GM11168 (cell line): ENCODE measurements around the gene PPM1H.
"Not testable (repeated sequence)": the region's sequence is repeated elsewhere in the genome, so short reads cannot be mapped to it uniquely, and the experiment has no call there.

ENCODE experiments used
- in situ Hi-C: fragments of 300-500 bp; cut with MboI; formaldehyde crosslinking; loops from one replicate; pipeline ENCODE4 v1.12.0; 2022; ENCODE audit warnings: low sequenced_read_pairs; ENCODE audit not compliant: unreplicated experiment

PPM1H gene

DNA sequence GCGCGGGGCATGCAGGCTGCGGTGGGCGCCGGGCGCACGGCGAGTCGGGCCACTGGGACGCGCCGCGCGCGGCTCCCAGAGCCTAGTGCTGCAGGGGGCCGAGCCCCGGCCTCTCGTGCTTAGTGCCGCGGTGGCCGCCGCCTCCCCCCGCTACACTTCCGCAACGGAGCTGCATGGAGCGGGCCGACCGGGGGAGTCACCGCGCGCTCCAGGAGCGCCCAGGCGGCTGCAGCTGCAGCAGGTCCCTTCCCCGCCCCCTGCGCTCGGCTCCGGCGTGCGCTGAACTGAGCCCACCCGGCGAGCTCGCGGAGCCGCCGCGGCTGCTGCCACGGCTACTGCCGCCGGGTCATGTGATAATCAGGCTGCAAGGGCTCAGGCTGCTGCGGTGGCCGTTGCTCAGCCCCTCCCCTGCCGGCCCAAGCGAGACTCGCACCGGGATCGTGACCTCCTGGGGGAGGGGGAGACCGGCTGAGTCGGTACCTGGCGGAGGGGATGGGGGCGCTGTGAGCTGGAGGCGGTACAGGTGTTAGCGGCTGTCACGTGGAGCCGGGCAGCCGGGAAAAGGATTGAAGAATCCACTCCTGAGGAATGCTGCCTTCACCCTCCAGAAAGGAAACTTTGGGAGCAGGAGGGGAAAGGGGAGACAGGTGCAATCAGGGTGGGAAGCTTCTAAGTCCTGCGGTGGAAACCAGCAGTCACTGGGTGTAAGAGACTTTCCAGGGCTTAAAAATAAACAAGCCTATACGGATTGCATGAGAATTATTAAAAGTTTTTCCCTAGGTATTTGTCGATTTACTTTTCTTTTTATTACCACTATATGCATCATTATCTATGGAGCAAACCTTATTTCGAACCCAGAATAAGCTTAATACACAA is at the start of gene PPM1H:
TSS of gene PPM1H (minus strand) at position 352 of the 876 bp plus-strand sequence. CDS start 414 bp downstream, outside the sequence.
- in situ Hi-C loops: no loop called here

GRCh38 chr12:62983594-62983993 is 48.6 kb upstream of the PPM1H start:
- in situ Hi-C loops: no loop called here

DNA sequence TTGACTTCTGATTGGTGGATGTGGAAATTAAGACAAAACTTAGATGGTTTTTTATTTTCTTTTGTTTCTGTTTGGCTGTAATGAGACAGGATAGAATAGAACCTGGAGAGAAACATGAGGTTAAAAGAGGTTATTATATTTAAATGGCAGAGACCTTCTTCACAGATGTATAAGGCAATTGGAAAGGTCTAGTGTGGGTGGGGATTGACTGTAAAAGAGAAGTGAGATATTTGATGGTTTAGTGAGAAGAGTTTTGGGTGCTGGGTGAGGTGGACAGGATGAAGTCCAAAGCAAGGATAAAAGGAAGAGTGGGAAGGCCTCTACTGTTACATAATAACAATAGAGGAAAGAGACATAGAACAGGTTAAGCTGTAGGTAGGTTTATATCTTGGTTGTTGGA is 43.8 kb upstream of the PPM1H start:
- in situ Hi-C loops: no loop called here

- in situ Hi-C loops: no loop called here
Observed at GRCh38 chr12:62977883-62978282, 42.9 kb upstream of the PPM1H start.

- in situ Hi-C loops: no loop called here
Observed at GRCh38 chr12:62977418-62977817, 42.5 kb upstream of the PPM1H start.

GRCh38 chr12:62976110-62976662 is 41.2 kb upstream of the PPM1H start:
- in situ Hi-C loops: no loop called here

GRCh38 chr12:62971769-62972525 is 37.0 kb upstream of the PPM1H start:
- in situ Hi-C loops: no loop called here

GRCh38 chr12:62969695-62970094 is 34.7 kb upstream of the PPM1H start:
- in situ Hi-C loops: no loop called here

GRCh38 chr12:62967701-62968100 is 32.8 kb upstream of the PPM1H start:
- in situ Hi-C loops: no loop called here

- in situ Hi-C loops: no loop called here
Observed at GRCh38 chr12:62966990-62967506, 32.1 kb upstream of the PPM1H start.

GRCh38 chr12:62966446-62966989 is 31.6 kb upstream of the PPM1H start:
- in situ Hi-C loops: not testable (repeated sequence)

- in situ Hi-C loops: not testable (repeated sequence)
Observed at GRCh38 chr12:62965700-62966099, 30.8 kb upstream of the PPM1H start.

DNA sequence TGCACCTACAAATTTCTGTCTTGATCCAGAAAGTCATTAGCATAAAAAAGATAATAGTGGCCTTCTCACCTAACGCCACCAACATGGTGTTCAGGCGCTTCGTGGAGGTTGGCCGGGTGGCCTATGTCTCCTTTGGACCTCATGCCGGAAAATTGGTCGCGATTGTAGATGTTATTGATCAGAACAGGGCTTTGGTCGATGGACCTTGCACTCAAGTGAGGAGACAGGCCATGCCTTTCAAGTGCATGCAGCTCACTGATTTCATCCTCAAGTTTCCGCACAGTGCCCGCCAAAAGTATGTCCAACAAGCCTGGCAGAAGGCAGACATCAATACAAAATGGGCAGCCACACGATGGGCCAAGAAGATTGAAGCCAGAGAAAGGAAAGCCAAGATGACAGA is 30.3 kb upstream of the PPM1H start:
- in situ Hi-C loops: not testable (repeated sequence)

- in situ Hi-C loops: no loop called here
Observed at GRCh38 chr12:62963486-62964041, 28.6 kb upstream of the PPM1H start.

- in situ Hi-C loops: no loop called here
Observed at GRCh38 chr12:62960324-62960723, 25.4 kb upstream of the PPM1H start.

DNA sequence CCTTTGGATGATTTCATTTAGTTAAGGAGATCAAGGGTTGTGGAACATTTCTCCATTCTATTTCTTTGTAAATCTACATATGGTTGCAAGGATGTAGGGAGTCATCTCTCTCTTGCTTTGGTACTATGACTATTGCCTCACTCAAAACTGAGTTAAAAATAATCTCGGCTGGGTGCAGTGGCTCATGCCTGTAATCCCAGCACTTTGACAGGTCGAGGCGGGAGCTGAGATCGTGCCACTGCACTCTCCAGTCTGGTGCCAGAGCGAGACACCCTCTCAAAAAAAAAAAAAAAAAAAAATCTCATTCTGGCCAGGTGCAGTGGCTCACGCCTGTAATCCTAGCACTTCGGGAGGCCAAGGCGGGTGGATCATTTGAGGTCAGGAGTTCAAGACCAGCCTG is 24.8 kb upstream of the PPM1H start:
- in situ Hi-C loops: no loop called here

- in situ Hi-C loops: no loop called here
Observed at GRCh38 chr12:62957233-62957953, 22.4 kb upstream of the PPM1H start.

DNA sequence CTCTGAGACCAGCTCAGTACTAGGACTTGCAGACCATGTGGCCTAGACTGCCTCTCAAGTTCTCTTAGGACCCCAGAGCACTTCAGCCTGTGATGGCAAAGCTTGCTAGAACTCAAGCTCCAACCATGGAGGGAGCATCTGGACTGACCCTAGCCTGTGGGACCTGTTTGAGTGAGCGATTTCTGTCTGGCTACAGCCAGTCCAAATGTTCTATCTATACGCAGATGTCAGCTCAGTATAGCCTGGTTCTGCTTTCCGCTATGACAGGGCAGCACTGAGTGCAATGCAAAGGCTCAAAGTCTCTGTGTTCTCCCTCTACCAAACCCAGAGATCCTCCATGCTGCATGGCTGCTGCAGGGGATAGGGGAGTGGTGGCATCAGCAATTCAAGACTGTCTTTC is 20.7 kb upstream of the PPM1H start:
- in situ Hi-C loops: no loop called here

DNA sequence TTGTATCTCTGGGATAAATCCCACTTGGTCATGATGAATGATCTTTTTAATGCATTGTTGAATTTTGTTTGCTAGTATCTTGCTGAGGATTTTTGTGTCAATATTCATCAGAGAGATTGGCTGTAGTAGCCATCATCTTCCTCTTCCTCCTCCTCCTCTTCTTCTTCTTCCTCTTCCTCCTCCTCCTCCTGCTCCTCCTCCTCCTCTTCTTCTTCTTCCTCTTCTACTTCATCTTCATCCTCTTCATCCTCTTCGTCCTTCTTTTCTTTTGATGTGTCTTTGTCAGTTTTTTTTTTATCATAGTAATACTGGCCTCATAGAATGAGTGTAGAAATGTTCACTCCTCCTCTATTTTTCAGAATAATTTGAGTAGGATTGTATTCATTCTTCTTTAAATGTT is 15.4 kb upstream of the PPM1H start:
- in situ Hi-C loops: no loop called here

DNA sequence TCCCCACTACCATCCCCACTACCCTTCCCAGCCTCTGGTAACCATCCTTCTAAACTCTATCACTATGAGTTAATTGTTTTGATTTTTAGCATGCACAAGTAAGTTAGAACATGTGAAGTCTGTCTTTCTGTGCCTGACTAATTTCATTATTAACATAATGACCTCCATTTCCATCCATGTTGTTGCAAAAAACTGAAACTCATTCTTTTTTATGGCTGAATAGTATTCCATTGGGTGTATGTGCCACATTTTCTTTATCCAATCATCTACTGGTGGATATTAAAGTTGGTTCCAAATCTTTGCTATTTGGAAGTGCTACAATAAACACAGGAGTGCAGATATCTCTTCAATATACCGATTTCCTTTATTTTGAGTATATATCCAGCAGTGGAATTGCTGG is 13.2 kb upstream of the PPM1H start:
- in situ Hi-C loops: no loop called here
